T1000 (cell line): Measurements from ENCODE around the gene POC5.
A peak's percentile ranks its signal among the peaks of the same experiment; 100 is the strongest.
"Not testable (repeated sequence)": the region's sequence is repeated elsewhere in the genome, so short reads cannot be mapped to it uniquely, and the experiment has no call there.

Experiments
- DNase-seq: peaks from one replicate; lab custom pipeline; 2025; ENCODE audit warnings: mixed read lengths; lab: John Stamatoyannopoulos, UW

The POC5 gene

DNA sequence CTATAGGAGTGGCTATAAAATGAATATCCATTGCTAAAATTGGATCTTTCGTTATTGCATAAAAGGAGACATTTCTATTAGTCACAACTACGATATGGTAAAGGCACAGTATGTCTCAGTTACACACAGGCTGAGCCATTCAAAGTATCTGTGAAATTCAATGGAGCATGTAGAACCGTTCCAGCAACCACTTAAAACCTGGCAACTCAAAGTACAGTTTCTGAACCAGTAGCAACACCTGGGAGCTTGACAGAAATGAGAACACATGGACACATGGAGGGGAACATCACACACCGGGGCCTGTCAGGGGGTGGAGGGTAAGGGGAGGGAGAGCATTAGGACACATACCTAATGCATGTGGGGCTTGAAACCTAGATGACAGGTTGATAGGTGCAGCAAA, 15.4 kb downstream of the POC5 start:
- no peak for DNase-seq

- DNase-seq = not testable (repeated sequence)
Measured at GRCh38 chr5:75695472-75696351, 21.5 kb downstream of the POC5 start.

- DNase-seq = no peak
Measured at GRCh38 chr5:75694781-75695180, 22.5 kb downstream of the POC5 start.

GRCh38 chr5:75690669-75691068, 26.6 kb downstream of the POC5 start:
- no peak for DNase-seq

DNA sequence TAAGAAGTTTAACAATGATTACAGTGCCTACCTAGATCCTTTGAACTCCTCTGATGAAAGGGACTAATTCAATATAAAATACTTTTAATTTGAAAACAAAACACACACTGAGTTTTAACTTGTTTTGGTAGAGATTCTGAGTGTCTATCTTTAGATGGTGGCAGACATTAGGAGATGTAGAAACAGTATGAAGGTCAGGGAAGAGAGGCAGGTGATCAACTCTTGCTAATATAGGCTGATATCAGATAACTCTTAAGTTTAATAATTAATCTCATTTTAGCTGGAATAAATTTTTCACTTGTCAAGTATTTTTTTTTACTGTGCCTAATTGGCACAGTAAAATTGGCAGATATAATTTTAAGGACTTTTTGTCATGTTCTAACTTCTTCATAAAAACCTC, 30.8 kb downstream of the POC5 start:
- DNase-seq = no peak

- no peak for DNase-seq
Measured at GRCh38 chr5:75685141-75685540, 32.1 kb downstream of the POC5 start.

DNA sequence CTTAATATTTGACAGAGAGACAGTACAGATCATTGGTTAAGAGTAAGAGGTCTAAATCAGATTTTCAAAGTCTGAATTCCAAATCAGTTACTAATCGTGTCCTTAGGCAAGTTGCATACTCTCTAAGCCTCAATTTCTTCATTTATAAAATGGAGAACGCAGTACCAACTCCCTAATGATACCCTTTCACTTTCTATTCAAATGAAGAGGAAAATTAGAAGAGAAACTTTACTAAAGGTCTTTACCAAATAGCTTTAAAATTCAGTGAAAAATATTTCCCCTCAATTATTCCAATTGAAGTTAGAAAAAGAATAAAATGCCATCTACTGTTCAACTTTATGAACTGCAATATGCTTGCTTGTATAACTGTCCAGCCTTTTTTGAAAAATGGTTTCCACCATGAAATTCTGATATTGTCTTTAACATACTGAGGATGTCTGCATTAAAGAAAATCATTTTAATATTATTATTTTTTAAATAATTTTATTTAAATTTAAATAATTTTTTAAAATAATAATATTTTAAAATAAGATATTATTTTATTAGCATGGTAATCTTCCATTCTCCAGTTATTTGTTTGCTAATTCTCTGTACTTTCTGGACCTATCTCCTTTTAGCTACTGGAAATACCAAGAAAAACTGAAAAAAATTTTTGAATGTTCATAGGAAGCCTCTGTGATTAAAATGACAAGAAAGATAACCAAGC, 36.0 kb downstream of the POC5 start:
- no peak for DNase-seq

- DNase-seq = no peak
Measured at GRCh38 chr5:75678155-75678554, 39.1 kb downstream of the POC5 start.

- no peak for DNase-seq
Measured at GRCh38 chr5:75677607-75678006, 39.6 kb downstream of the POC5 start.

DNA sequence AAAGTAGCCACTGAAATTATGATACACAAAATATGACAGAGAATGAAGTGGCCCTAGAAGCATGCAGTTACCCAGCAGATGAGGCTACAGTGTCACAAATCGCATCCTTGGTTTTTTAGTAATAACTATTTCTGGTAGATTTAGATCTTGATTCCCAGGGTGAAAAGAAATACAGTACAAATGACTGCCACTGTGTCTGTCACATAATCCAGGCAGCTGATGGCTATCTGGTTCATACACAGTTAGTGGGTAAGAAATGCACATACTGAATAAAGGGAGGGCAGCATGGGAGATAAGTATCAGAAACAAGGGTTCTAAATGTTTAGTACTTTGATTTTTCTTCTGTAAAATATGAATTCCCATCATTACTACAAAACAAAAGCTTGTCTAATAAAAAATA, 41.5 kb downstream of the POC5 start:
- DNase-seq = no peak

DNA sequence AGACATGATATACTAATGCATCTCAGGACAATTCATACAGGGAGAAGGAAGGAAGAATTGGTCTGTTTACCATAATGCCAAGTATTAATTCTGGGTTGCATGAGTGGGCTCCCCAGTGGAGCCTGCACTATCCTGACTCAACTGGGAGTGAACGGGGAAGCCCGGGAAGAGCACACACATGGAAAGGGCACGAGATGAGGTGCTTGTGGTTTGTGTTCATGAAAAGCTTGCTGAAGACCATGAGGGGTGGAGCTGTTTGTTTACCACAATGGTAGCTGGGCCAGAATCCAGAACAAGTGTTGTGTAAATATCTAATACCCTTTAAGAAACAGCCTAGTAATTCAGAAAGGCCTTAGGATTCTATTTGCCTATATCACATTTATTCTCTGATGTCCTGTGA, 44.6 kb downstream of the POC5 start:
- no peak for DNase-seq

GRCh38 chr5:75671506-75671905, 45.7 kb downstream of the POC5 start:
- no peak for DNase-seq

DNA sequence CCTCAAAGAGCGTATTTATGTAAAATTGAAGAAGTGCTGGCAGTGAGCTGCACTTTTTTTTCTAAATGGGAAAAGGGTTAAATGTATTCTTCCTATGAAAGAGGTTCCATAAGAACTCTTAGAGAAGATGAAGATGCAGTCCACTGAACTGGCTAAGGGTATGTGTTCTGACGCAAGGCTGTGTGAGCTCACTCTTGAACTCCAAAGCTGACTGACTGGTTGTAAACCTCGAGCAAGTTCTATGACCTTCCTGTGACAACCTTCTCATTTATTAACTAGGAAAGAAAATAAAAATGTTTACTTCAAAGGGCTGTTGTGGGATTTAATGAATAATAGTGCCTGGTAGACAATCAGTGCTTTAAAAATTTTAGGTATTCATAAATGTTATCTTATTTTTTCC, 46.7 kb downstream of the POC5 start:
- no peak for DNase-seq

GRCh38 chr5:75668977-75669689, 48.1 kb downstream of the POC5 start:
- DNase-seq = peak; percentile 4

GRCh38 chr5:75668445-75668844, 48.8 kb downstream of the POC5 start:
- DNase-seq = no peak

GRCh38 chr5:75667586-75667985, 49.7 kb downstream of the POC5 start:
- no peak for DNase-seq

DNA sequence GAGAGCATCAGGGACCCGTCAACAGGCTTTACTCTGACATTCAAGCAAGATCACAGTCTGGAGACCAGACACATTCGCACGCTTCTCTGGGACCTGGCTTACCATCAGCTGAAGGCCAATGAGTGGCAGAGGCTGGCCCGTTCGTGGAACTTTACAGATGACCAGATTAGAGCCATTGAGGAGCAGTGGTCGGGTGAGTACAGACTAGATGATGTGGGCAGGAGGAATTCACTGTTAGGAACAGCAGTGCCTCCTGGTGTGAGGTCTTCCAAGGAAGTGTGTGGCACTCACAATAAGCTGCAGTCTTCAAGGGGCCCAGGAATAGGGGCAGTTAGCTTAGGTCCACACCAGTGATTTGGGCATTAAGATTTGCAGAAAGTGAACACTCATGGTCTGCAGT, 50.4 kb downstream of the POC5 start:
- no peak for DNase-seq

DNA sequence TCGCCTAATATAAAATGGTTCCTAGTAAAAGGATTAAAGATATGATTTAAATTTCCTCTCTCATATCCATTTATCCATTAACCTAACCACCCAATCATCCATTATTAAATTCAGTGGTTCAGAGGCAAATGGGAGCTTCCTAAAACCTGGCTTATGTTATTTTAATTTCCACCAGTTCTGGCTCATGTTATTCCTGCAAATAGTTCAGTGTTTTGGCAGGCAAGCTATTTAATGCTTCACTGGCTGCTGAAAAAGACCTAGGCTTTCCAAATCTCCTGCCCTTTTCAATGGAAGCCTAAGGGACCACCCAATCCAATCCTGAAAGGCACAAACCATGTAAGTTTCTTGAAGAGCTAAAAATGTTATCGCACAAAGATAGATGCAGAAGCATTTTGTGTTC, 52.3 kb downstream of the POC5 start:
- no peak for DNase-seq

DNA sequence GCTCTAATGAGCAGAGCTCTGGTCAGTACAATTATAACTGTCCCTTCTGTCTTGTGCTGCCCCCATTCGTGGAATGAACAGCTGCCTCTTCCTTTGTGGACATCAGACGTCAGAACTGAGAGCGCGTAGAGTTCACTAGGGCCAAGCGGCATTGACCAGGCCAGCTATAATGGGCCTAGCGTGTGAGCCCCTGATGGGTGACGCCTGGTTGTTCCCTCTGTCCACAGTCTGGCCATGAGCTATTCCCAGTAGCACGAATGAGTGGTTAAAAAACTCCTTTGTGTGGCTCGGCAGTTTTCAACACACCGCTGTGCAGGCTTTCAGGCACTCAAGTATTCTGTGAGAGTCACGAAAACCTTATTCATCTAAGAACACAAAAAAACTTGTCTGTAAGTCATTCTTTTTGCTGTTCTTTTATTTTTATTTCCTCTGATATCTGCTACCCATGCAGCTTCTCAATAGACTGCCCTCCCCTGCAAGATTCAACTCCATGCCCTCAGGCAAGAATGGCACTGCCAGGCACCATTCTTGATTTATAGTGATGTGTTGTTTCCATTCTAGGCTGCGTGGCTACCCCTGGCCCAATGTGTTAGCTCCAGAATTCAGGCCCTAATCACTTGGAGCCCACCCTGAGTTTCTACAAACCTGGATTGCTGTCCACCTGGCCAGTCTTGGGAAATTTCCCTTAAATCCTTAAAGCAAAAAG, 53.5 kb downstream of the POC5 start:
- no peak for DNase-seq

DNA sequence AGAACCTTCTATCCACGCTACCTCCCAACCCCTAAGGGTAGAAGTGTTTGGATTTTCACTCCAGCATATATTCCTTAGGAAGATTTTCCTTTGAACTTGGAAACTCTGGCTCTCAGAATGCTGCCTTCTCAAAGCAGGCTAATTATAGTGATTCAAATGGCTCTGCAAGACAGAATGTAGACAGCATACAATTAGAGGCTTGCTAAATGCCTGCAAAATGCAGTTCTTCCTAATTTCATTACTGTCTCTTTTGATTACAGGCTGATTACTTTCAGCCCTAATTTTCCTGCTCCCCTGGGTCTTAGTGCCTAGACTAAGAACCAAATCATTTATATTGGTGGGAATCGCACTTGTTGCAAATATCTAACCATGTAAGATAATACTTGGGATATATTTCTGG, 55.2 kb downstream of the POC5 start:
- no peak for DNase-seq

DNA sequence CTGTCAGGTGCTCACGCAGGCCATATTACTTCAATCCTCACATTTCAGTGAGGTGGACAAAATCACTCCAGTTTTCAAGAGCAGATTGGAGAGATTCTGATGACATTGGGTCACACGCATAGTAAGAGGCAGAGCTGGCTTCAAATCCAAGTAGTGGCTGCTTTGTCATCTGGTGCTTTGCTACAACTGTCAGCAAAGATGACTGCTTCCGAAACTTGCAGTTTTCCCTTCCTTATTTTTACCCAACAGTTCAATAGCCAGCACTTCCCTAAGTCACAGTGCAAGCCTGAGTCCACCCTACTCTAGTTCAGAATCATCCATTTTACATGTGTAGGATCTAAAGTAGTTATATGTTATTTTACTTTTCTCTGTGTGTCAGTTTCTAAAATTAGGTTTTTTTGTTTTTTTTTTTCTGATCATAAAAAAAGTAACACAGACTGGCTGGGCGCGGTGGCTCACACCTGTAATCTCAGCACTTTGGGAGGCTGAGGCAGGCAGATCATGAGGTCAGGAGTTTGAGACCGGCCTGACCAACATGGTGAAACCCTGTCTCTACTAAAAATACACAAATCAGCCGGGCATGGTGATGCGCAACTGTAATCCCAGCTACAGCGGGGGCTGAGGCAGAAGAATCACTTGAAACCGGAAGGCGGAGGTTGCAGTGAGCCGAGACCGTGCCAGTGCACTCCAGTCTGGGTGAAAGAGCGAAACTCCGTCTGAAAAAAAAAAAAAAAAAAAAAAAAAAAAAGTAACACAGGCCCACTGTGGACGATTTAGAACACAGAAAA, 56.4 kb downstream of the POC5 start:
- no peak for DNase-seq
